ENCODE results near the gene PARVA.

PARVA gene

DNA sequence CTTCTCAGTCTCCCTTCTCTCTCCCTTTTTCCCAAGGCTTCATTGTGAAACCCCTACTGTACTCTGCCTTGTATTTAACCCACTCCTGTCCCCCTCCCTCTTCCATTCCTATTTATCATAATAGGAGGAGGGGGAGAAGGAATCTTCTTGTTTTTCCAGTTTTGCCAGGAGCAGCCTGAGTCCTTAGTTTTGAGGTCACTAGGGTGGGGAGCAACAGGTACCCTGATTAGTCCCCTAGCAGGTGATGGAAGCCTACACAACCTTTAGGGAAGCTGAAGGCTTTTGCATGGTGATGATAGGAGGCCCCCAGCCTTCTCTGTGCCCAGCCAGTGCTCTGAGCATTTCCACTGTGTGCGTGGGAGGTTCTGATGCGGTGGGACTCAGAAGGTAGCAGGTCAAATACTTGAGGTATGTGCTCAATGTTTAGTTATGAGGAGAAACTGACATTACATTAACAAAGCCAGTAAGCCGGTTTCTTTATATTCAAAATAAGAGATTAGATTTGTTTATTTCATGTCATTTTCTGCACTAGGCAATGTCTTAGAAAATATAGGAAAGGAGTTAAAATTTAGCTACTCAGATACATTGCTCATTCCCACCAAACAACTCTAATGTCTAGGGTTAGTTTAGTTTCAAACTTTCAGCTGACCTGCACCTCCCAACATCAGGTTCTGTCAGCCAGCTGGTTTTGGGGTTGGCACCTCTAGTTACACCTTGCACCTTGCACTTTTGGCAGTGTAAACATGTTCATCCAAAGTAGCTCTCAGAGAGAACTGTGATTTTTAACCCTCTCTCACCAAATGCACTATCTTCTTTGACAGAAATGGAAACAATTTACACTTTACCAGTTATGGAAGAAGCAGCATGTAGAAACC lies 26.0 kb downstream of the PARVA start:
- H3K9ac ChIP-seq (ENCODE audit: low read depth in 1 of 2, low read length in 2 of 2), result no peak overlapping the region
- no peaks in the 10 kb centered on the region for H3K36me3 ChIP-seq (ENCODE audit: control insufficient read depth in 2 of 2, insufficient read depth in 2 of 2, low read length in 2 of 2)
- no peaks in the 10 kb centered on the region for H3K9me3 ChIP-seq (ENCODE audit: control insufficient read depth in 2 of 2, low read length in 2 of 2)
- peak overlapping the region in 1 of 2 donors; percentile 39 for H3K27ac ChIP-seq (ENCODE audit: low read depth in 2 of 2, low read length in 2 of 2)
- H3K4me1 ChIP-seq (ENCODE audit: control insufficient read depth in 2 of 2, insufficient read depth in 2 of 2, low read length in 2 of 2), result no peaks in the 10 kb centered on the region
- no peaks in the 10 kb centered on the region for H3K27me3 ChIP-seq (ENCODE audit: control insufficient read depth in 2 of 2, insufficient read depth in 2 of 2, low read length in 2 of 2)
- H3K4me3 ChIP-seq (ENCODE audit: low read length in 2 of 2), result no peak overlapping the region

DNA sequence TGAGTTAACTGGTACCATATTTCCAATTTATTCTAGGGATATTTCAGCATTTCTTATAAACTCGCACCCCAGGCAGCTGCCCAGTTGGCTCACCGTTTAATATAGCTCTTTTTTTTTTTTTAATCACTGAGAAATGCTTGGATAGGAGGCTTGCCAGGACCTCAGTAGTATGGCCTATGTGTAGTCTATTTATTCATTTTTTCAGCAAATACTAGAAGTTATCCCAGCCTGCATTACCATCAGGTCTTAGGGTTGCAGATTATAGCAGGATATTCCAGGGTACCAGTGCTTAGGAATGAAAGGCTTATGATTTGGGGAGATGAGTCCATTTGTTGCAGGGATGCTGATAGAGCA lies 26.6 kb downstream of the PARVA start:
- no peaks in the 10 kb centered on the region for H3K36me3 ChIP-seq (ENCODE audit: control insufficient read depth in 2 of 2, insufficient read depth in 2 of 2, low read length in 2 of 2)

GRCh38 chr11:12404436-12404835 lies 27.1 kb downstream of the PARVA start:
- Histone ChIP-seq H3K27ac (ENCODE audit: low read depth in 2 of 2, low read length in 2 of 2) (no peak overlapping the region), H3K4me1 (ENCODE audit: control insufficient read depth in 2 of 2, insufficient read depth in 2 of 2, low read length in 2 of 2) (no peaks in the 10 kb centered on the region), H3K4me3 (ENCODE audit: low read length in 2 of 2) (no peak overlapping the region), H3K9ac (ENCODE audit: low read depth in 1 of 2, low read length in 2 of 2) (no peak overlapping the region), H3K9me3 (ENCODE audit: control insufficient read depth in 2 of 2, low read length in 2 of 2) (no peaks in the 10 kb centered on the region), H3K27me3 (ENCODE audit: control insufficient read depth in 2 of 2, insufficient read depth in 2 of 2, low read length in 2 of 2) (no peaks in the 10 kb centered on the region), H3K36me3 (ENCODE audit: control insufficient read depth in 2 of 2, insufficient read depth in 2 of 2, low read length in 2 of 2) (no peaks in the 10 kb centered on the region)

More for the DNA sequence above, 26.6 kb downstream of the PARVA start:
- no peaks in the 10 kb centered on the region for H3K9me3 ChIP-seq (ENCODE audit: control insufficient read depth in 2 of 2, low read length in 2 of 2)
- no peak overlapping the region for H3K27ac ChIP-seq (ENCODE audit: low read depth in 2 of 2, low read length in 2 of 2)
- no peak overlapping the region for H3K9ac ChIP-seq (ENCODE audit: low read depth in 1 of 2, low read length in 2 of 2)
- H3K27me3 ChIP-seq (ENCODE audit: control insufficient read depth in 2 of 2, insufficient read depth in 2 of 2, low read length in 2 of 2), result no peaks in the 10 kb centered on the region
- H3K4me1 ChIP-seq (ENCODE audit: control insufficient read depth in 2 of 2, insufficient read depth in 2 of 2, low read length in 2 of 2), result no peaks in the 10 kb centered on the region
- H3K4me3 ChIP-seq (ENCODE audit: low read length in 2 of 2), result no peak overlapping the region

GRCh38 chr11:12408156-12408770 lies 30.9 kb downstream of the PARVA start:
- no peak overlapping the region for H3K4me3 ChIP-seq (ENCODE audit: low read length in 2 of 2)
- no peak overlapping the region for H3K27ac ChIP-seq (ENCODE audit: low read depth in 2 of 2, low read length in 2 of 2)
- H3K9me3 ChIP-seq (ENCODE audit: control insufficient read depth in 2 of 2, low read length in 2 of 2), result no peaks in the 10 kb centered on the region
- H3K36me3 ChIP-seq (ENCODE audit: control insufficient read depth in 2 of 2, insufficient read depth in 2 of 2, low read length in 2 of 2), result no peaks in the 10 kb centered on the region
- H3K4me1 ChIP-seq (ENCODE audit: control insufficient read depth in 2 of 2, insufficient read depth in 2 of 2, low read length in 2 of 2), result peaks cover 2 to 5% of the 10 kb centered on the region in 2 donors
- no peaks in the 10 kb centered on the region for H3K27me3 ChIP-seq (ENCODE audit: control insufficient read depth in 2 of 2, insufficient read depth in 2 of 2, low read length in 2 of 2)
- H3K9ac ChIP-seq (ENCODE audit: low read depth in 1 of 2, low read length in 2 of 2), result no peak overlapping the region

DNA sequence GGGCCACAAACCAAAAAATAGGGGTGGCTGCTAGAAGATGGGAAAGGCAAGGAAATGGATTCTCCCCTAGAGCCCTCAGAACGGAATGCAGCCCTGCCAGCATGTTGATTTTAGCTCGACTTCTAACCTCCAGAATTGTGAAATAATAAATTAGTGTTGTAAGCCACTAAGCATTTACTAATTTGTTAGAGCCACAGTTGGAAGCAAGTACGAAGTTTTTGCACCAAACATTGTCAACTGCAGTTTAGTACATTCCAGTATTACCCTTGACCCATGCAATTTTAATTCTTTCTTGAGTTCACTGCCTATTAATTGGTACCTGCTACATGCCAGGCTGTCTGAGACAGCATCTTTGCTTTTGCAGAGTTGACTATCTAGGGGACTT lies 32.2 kb downstream of the PARVA start:
- Histone ChIP-seq H3K4me1 (ENCODE audit: control insufficient read depth in 2 of 2, insufficient read depth in 2 of 2, low read length in 2 of 2) (peaks cover 2 to 5% of the 10 kb centered on the region in 2 donors), H3K27me3 (ENCODE audit: control insufficient read depth in 2 of 2, insufficient read depth in 2 of 2, low read length in 2 of 2) (no peaks in the 10 kb centered on the region), H3K9ac (ENCODE audit: low read depth in 1 of 2, low read length in 2 of 2) (no peak overlapping the region), H3K36me3 (ENCODE audit: control insufficient read depth in 2 of 2, insufficient read depth in 2 of 2, low read length in 2 of 2) (no peaks in the 10 kb centered on the region), H3K9me3 (ENCODE audit: control insufficient read depth in 2 of 2, low read length in 2 of 2) (no peaks in the 10 kb centered on the region), H3K4me3 (ENCODE audit: low read length in 2 of 2) (no peak overlapping the region), H3K27ac (ENCODE audit: low read depth in 2 of 2, low read length in 2 of 2) (peak overlapping the region; percentile 63 to 72)

DNA sequence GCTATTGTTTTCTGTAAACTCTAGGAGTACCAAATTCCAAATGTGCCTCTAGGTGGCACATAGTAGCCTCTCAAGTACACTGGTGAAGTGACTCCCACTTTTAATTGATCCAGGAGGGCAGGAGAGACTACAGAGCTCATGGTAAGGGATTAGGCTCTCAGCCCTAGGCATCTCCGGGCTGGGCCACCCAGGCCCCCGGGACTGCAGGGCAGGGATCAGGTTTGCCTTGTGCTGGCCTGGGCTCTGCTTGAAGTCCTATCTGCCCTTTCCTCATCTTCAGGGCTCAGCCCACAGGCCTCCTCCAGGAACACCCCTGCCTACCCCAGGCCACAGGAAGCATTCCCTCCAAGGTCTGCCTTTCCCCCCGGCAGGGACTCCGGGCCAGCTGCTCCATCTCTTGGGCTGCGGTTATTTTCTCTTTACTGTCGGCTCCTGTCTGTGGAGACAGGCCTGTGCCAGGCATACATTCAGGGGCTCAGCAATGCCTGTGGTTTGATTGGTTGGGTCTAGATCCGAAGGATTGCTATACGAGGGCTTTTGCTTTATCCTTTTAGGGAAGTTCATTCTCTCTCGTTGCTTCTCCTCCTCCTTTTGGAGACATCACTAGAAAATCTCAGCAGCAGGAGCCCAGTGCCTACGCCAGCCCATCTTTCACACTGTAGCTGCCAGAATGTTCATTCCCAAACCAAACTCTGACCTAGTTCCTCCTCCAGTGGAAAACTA lies 32.8 kb downstream of the PARVA start:
- H3K27ac ChIP-seq (ENCODE audit: low read depth in 2 of 2, low read length in 2 of 2), result peak overlapping the region; percentile 63 to 72
- no peaks in the 10 kb centered on the region for H3K9me3 ChIP-seq (ENCODE audit: control insufficient read depth in 2 of 2, low read length in 2 of 2)
- no peak overlapping the region for H3K4me3 ChIP-seq (ENCODE audit: low read length in 2 of 2)
- no peak overlapping the region for H3K9ac ChIP-seq (ENCODE audit: low read depth in 1 of 2, low read length in 2 of 2)
- H3K4me1 ChIP-seq (ENCODE audit: control insufficient read depth in 2 of 2, insufficient read depth in 2 of 2, low read length in 2 of 2), result peaks cover 2 to 5% of the 10 kb centered on the region in 2 donors
- H3K27me3 ChIP-seq (ENCODE audit: control insufficient read depth in 2 of 2, insufficient read depth in 2 of 2, low read length in 2 of 2), result no peaks in the 10 kb centered on the region
- no peaks in the 10 kb centered on the region for H3K36me3 ChIP-seq (ENCODE audit: control insufficient read depth in 2 of 2, insufficient read depth in 2 of 2, low read length in 2 of 2)

DNA sequence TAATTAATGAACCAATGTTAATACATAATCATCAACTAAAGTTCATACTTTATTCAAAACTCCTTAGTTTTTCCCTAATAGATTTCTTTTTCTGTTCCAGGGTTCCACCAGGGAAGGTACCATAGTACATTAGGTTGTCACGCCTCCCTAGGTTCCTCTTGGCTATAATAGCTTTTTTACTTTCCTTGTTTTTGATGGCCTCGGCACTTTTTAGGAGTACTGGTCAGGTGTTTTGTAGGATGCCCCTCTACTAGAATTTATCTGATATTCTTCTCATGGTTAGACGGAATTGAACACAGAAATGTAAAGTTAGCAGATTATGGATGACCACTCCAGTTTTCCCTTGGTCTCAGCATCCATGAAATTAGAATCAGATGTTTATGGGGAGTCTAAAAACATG lies 34.0 kb downstream of the PARVA start:
- Histone ChIP-seq H3K4me3 (ENCODE audit: low read length in 2 of 2) (no peak overlapping the region), H3K27ac (ENCODE audit: low read depth in 2 of 2, low read length in 2 of 2) (peak overlapping the region; percentile 61 to 67), H3K9ac (ENCODE audit: low read depth in 1 of 2, low read length in 2 of 2) (no peak overlapping the region), H3K27me3 (ENCODE audit: control insufficient read depth in 2 of 2, insufficient read depth in 2 of 2, low read length in 2 of 2) (no peaks in the 10 kb centered on the region), H3K36me3 (ENCODE audit: control insufficient read depth in 2 of 2, insufficient read depth in 2 of 2, low read length in 2 of 2) (no peaks in the 10 kb centered on the region), H3K4me1 (ENCODE audit: control insufficient read depth in 2 of 2, insufficient read depth in 2 of 2, low read length in 2 of 2) (peaks cover 2 to 5% of the 10 kb centered on the region in 2 donors), H3K9me3 (ENCODE audit: control insufficient read depth in 2 of 2, low read length in 2 of 2) (no peaks in the 10 kb centered on the region)

DNA sequence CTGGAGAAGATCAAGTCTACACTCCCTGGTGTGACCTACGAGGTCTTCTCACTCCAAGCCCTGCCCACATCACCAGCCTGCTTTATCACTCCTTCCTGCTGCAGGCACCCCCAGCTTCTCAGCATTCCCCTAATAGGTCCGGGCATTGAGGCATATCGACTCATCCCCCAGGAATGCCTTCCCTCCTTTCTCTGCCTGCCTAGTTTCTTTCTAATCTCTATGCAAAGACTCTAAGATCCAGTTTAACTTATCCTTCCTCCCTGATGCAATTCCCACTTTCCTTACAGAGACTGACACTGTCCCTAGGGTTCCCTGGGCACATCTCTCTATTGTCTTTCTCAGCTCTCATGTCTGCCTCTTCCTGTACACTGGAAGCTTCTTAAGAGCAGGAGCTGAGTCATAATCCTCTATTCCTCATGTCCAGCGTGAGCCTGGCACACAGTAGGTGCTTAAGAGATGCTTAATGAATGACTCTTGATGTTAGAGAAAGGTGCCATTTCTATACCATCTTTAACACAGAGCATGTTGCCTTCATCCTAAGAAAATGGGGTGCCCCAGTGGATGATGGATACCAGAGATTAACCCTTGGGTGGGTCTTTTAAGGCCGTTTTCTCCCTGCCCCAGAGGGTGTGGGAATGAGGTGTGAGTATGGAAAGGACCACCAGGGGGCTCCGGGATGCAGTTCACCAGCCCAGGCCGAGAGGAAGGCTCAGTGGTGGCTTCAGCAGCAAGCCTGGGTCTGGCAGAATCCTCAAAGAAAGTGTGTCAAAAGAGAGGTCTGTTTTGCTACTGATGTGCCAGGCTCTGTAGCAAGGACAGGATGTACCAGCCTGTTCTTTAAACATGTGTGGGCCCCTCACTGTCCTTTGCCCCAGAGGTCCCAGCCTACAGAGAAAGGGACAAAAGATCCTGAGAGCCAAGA lies 34.7 kb downstream of the PARVA start:
- Histone ChIP-seq H3K36me3 (ENCODE audit: control insufficient read depth in 2 of 2, insufficient read depth in 2 of 2, low read length in 2 of 2) (no peaks in the 10 kb centered on the region), H3K4me1 (ENCODE audit: control insufficient read depth in 2 of 2, insufficient read depth in 2 of 2, low read length in 2 of 2) (peaks cover 2 to 5% of the 10 kb centered on the region in 2 donors), H3K4me3 (ENCODE audit: low read length in 2 of 2) (no peak overlapping the region), H3K9ac (ENCODE audit: low read depth in 1 of 2, low read length in 2 of 2) (no peak overlapping the region), H3K9me3 (ENCODE audit: control insufficient read depth in 2 of 2, low read length in 2 of 2) (no peaks in the 10 kb centered on the region), H3K27ac (ENCODE audit: low read depth in 2 of 2, low read length in 2 of 2) (peak overlapping the region; percentile 61 to 67), H3K27me3 (ENCODE audit: control insufficient read depth in 2 of 2, insufficient read depth in 2 of 2, low read length in 2 of 2) (no peaks in the 10 kb centered on the region)

- Histone ChIP-seq H3K9me3 (ENCODE audit: control insufficient read depth in 2 of 2, low read length in 2 of 2) (no peaks in the 10 kb centered on the region), H3K27me3 (ENCODE audit: control insufficient read depth in 2 of 2, insufficient read depth in 2 of 2, low read length in 2 of 2) (no peaks in the 10 kb centered on the region), H3K4me1 (ENCODE audit: control insufficient read depth in 2 of 2, insufficient read depth in 2 of 2, low read length in 2 of 2) (peaks cover 2 to 5% of the 10 kb centered on the region in 2 donors), H3K36me3 (ENCODE audit: control insufficient read depth in 2 of 2, insufficient read depth in 2 of 2, low read length in 2 of 2) (no peaks in the 10 kb centered on the region), H3K27ac (ENCODE audit: low read depth in 2 of 2, low read length in 2 of 2) (peak overlapping the region; percentile 61 to 67), H3K9ac (ENCODE audit: low read depth in 1 of 2, low read length in 2 of 2) (no peak overlapping the region), H3K4me3 (ENCODE audit: low read length in 2 of 2) (no peak overlapping the region)
Observed at GRCh38 chr11:12413141-12414052, 36.0 kb downstream of the PARVA start.
